GM23338 (cell line): ENCODE measurements around the gene MEGF6.

Source experiments
- CREB1 ChIP-seq: fragments of 250-450 bp; sonication (Bioruptor Pico); IDR thresholded peaks from 2 replicates; pipeline ENCODE4 v1.5.0; 2020; ENCODE audit warnings: low read depth, mild to moderate bottlenecking, moderate library complexity
- CTCF ChIP-seq, 2 experiments: fragments of 200-600 bp in 1 of 2; sonication (generic) in 1 of 2; conservative IDR thresholded peaks; 2 replicates each; pipeline versions ENCODE4 v1.5.1 to v1.6.1; 2016 to 2017; ENCODE audit warnings: antibody characterized with exemption in 2 of 2, low read depth in 2 of 2, mild to moderate bottlenecking in 2 of 2, moderate library complexity in 1 of 2
- ETS1 ChIP-seq: IDR thresholded peaks from 2 replicates; pipeline ENCODE4 v1.6.1; 2016; ENCODE audit warnings: antibody characterized with exemption
- EZH2 ChIP-seq: fragments of 200-600 bp; sonication (generic); IDR thresholded peaks from one replicate; pipeline ENCODE4 v1.8.0; 2017; ENCODE audit warnings: antibody characterized with exemption, mild to moderate bottlenecking, low read depth; ENCODE audit not compliant: unreplicated experiment
- EZH2phosphoT487 ChIP-seq: fragments of 200-600 bp; sonication (generic); IDR thresholded peaks from one replicate; pipeline ENCODE4 v1.8.1; 2018; ENCODE audit warnings: antibody characterized with exemption; ENCODE audit not compliant: unreplicated experiment
- JUNB ChIP-seq: IDR thresholded peaks from one replicate; pipeline ENCODE4 v1.6.1; 2016; ENCODE audit warnings: antibody characterized with exemption; ENCODE audit not compliant: unreplicated experiment
- POLR2AphosphoS5 ChIP-seq: IDR thresholded peaks from 2 replicates; pipeline ENCODE4 v1.6.1; 2016; ENCODE audit warnings: antibody characterized with exemption, low read depth
- REST ChIP-seq: IDR thresholded peaks from one replicate; pipeline ENCODE4 v1.6.1; 2018; ENCODE audit warnings: antibody characterized with exemption; ENCODE audit not compliant: unreplicated experiment
- STAT1 ChIP-seq: IDR thresholded peaks from one replicate; pipeline ENCODE4 v1.6.1; 2016; ENCODE audit warnings: antibody characterized with exemption; ENCODE audit not compliant: unreplicated experiment
- ZNF114 ChIP-seq: fragments of 250-450 bp; sonication (Bioruptor Pico); IDR thresholded peaks from 2 replicates; pipeline ENCODE4 v1.5.0; 2020; ENCODE audit warnings: mild to moderate bottlenecking, moderate library complexity
- ZNF331 ChIP-seq: fragments of 250-450 bp; sonication (Bioruptor Pico); IDR thresholded peaks from 2 replicates; pipeline ENCODE4 v1.5.0; 2020; ENCODE audit warnings: low read depth, mild to moderate bottlenecking, moderate library complexity

DNA sequence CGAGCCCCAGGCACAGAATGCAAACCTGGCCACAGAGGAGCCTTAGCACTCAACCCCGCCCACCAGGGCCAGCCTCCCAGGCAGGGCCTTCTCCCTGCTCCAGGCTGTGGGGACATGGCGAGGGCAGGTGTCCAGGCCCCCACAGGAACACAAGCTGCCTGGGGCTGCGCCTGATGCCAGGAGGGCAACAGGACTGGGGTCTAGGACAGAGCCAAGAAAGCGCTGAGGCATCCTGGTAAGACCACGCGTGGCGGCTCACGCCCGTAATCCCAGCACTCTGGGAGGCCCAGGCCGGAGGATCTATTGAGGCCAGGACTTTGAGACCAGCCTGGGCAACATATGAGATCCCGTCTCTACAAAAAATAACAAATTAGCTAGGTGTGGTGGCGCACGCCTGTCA is 59.1 kb downstream of the MEGF6 start:
- TF ChIP-seq CTCF (conservative IDR thresholded peaks at IDR 0.05; ENCODE audit: low read depth in 2 of 2) (no peak), JUNB (no peak), EZH2phosphoT487 (no peak), REST (no peak), EZH2 (no peak), POLR2AphosphoS5 (no peak), CREB1 (CRISPR knock-in tag) (no peak), ETS1 (no peak), STAT1 (no peak), ZNF114 (no peak), ZNF331 (CRISPR knock-in tag) (no peak)
